ENCODE results near the gene SPECC1L.
"Not testable (repeated sequence)": the region's sequence is repeated elsewhere in the genome, so short reads cannot be mapped to it uniquely, and the experiment has no call there.

SPECC1L gene, protein sequence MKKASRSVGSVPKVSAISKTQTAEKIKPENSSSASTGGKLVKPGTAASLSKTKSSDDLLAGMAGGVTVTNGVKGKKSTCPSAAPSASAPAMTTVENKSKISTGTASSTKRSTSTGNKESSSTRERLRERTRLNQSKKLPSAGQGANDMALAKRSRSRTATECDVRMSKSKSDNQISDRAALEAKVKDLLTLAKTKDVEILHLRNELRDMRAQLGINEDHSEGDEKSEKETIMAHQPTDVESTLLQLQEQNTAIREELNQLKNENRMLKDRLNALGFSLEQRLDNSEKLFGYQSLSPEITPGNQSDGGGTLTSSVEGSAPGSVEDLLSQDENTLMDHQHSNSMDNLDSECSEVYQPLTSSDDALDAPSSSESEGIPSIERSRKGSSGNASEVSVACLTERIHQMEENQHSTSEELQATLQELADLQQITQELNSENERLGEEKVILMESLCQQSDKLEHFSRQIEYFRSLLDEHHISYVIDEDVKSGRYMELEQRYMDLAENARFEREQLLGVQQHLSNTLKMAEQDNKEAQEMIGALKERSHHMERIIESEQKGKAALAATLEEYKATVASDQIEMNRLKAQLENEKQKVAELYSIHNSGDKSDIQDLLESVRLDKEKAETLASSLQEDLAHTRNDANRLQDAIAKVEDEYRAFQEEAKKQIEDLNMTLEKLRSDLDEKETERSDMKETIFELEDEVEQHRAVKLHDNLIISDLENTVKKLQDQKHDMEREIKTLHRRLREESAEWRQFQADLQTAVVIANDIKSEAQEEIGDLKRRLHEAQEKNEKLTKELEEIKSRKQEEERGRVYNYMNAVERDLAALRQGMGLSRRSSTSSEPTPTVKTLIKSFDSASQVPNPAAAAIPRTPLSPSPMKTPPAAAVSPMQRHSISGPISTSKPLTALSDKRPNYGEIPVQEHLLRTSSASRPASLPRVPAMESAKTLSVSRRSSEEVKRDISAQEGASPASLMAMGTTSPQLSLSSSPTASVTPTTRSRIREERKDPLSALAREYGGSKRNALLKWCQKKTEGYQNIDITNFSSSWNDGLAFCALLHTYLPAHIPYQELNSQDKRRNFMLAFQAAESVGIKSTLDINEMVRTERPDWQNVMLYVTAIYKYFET

DNA sequence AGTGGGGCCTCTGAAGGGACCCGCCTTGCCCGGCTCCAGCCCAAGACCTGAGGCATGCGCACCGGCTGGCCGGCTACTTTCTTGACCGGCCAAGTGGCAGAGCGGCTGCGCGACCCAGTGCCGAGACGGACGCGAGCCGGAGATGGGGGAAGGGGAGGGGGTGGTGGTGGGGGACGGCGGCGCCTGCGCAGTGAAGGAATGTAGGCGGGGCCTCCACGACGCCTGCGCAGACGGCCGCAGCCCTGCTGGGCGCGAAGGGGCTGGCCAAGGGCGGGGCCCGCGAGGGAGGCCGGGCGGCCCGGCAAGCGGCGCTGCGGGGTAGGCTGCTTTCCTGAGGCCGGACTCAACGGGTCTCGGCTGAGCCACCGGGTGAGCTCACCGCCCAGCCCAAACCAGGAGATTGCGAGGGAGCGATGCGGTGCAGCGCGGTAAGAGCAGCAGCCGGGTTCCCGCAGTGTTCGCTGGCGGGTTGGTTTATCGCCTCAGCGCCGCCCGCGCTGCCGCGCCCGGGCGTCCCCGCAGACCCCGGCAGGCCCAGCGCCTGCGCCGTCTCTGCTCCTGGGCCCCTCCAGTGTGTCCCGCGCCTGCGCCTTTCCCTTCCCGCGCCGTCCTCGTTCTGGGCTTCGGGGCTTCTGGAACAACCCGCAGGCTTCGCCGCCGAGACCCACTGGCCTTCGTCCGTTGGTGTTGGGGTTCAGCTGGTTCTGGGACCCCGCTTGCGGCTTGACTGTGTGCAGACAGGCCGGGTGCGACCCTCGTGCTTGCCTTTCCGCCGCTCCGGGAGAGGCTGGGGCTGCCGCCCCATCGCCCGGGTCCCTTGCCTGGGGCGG lies at the start of gene SPECC1L:
SPECC1L (plus strand) TSS at position 276 of the 830 bp plus-strand sequence. CDS start 31,401 bp downstream, outside the sequence.
- DNase-seq (ENCODE audit: low read depth): peak; percentile 83

GRCh38 chr22:24224468-24224867 lies 46.2 kb upstream of the SPECC1L start:
- no peak for DNase-seq (ENCODE audit: low read depth)

DNA sequence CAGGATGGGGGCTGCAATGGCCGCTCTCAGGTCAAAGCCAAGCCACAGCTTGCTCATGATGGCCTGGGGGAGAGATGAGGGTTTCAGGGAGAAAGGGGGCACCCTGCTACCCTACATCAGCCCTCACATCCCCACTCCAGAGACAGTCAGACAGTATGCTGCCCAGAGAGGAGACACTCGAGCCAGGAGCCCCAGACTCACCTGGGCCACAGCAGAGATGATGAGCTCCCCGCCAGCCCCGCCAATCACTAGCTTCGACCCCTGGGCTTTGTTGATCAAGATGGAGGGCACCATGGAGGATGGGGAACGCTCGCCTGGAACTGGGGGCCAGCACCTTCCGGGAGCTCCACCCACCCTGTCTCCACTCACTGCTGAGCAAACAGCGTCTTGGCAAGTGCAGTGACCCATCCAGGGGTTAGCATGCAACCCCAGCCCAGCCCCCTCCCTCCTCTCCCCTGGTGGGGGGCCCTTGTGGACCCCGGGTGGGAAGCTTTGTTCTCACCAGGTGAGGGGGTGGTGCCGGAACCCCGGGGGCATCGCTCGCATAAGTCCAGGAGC lies 45.5 kb upstream of the SPECC1L start:
- no peak for DNase-seq (ENCODE audit: low read depth)

- DNase-seq (ENCODE audit: low read depth): no peak
Observed at GRCh38 chr22:24225951-24226350, 44.7 kb upstream of the SPECC1L start.

DNA sequence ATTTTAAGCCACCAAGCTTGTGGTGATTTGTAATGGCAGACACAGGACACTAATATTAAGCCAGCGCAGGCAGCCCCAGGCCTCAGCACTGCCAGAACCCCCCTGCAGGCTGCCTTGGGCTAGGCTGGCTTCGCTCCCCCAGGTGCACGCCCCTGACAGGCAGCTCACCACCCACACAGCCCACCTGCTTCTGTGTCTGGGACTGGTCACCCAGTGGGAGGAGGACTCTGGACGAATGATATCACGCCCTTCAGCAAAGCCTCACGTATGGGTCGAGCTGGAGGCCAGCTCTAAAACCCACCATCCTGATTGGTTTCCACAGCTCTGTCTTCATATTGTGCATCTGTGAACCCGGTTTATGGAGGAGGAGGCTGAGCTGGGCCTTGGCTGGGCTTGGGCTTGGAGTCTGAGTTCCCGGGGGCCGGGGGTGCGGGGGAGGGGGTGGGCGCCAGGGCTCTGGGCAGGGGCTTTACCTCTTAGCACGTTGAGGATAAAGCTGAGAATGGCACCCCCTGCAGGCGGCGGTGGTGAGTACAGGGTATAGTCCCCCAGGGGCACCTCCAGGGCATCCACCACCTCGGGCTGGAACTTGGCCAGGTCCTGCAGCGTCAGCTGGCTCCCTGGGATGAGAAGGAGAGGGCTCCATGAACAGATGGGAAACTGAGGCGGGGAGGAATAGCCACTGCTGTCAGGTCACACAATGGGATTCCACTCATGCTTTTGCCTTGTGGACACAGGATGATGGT lies 39.5 kb upstream of the SPECC1L start:
- DNase-seq (ENCODE audit: low read depth): peak; percentile 48

- DNase-seq (ENCODE audit: low read depth): no peak
Observed at GRCh38 chr22:24231706-24232105, 38.9 kb upstream of the SPECC1L start.

DNA sequence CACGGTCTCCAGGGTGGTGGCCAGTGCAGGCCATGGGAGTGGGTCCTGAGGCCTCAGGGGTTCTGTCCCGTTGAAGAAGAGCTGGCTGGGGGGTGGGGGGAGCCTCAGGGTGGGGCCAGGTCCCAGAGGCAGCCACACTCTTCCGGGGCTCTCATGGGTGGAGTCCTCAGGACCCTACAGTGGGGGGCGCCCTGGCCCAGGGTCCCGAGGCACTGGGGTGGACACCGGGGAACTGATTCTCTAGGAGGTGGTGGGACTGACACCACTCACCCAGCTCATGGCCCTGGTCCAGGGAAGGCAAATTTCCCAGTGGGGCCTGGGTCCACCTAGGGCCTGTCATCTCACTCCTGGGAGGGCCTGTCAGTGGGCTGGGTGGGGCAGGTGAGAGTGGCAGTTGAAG lies 38.5 kb upstream of the SPECC1L start:
- DNase-seq (ENCODE audit: low read depth): no peak

- no peak for DNase-seq (ENCODE audit: low read depth)
Observed at GRCh38 chr22:24232725-24233124, 37.9 kb upstream of the SPECC1L start.

DNA sequence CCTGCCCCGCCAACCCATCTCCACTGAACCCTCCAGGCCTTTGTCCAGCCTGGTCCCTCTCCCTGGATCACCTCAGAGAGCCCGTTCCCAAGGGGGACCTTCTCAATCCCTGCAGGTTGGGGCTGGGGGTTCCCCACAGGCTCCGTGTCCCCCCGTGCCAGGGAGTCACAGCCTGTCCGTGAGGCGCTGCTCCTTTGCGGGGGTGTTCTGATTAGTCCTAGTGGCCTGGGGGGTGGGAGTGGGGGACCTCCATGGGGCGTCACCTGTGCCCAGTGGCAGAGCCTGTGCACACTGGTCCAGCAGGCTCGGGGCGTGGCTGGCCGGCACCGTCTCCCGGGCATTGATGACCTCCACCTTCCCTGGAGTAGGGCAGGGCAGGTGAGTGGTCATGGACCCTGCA lies 37.4 kb upstream of the SPECC1L start:
- DNase-seq (ENCODE audit: low read depth): no peak

GRCh38 chr22:24233816-24234215 lies 36.8 kb upstream of the SPECC1L start:
- DNase-seq (ENCODE audit: low read depth): no peak

- DNase-seq (ENCODE audit: low read depth): no peak
Observed at GRCh38 chr22:24235315-24235714, 35.3 kb upstream of the SPECC1L start.

DNA sequence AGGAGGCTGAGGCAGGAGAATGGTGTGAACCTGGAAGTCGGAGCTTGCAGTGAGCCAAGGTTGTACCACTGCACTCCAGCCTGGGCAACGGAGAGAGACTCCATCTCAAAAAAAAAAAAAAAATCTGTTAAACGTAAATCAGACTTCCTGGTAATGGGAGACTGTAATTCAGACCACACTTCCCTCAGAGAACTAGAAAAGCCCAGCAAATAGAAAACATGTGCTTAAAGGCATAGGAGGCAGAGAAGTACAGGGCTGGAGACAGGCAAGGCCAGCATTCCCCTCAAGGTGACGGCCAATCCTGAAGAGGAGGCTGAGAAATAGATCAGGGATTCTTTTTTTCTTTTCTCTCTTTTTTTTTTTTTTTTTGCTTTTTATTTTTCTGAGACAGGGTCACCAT lies 34.0 kb upstream of the SPECC1L start:
- DNase-seq (ENCODE audit: low read depth): no peak

GRCh38 chr22:24238101-24238694 lies 32.4 kb upstream of the SPECC1L start:
- DNase-seq (ENCODE audit: low read depth): not testable (repeated sequence)

DNA sequence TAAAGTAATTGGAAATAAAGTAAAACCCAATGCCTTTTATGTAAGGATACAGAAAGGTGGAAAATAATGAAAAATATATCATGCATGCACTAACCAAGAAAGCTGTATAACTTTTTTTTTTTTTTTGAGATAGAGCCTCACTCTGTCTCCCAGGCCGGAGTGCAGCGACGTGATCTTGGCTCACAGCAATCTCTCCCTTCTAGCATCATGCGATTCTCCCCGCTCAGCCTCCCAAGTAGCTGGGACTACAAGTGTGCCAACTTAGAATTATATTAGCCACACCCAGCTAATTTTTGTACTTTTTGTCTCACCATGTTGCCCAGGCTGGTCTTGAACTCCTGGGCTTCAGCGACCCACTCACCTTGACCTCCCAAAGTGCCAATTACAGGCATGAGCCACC lies 30.2 kb upstream of the SPECC1L start:
- no peak for DNase-seq (ENCODE audit: low read depth)

- not testable (repeated sequence) for DNase-seq (ENCODE audit: low read depth)
Observed at GRCh38 chr22:24240985-24241692, 29.5 kb upstream of the SPECC1L start.

DNA sequence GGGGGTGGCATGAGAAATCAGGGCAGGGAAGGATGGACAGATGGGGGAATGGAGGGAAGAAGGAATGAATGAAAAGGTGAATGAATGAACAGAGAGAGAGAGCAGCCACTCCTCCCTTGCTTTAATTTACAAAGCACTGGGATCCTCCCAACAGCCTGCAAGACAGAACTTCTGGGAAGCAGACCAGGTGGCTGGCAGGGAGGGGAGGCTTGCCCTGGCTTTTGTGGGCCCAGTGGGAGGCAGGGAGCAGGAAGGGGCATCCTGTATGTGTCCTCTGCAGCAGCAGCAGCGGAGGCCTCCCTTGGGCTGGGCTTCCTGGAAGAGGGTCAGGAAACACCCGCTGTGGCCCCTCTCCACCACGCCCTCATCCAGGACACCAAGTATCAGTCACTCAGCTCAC lies 27.2 kb upstream of the SPECC1L start:
- not testable (repeated sequence) for DNase-seq (ENCODE audit: low read depth)

GRCh38 chr22:24244144-24244787 lies 26.4 kb upstream of the SPECC1L start:
- peak; percentile 32 for DNase-seq (ENCODE audit: low read depth)

- not testable (repeated sequence) for DNase-seq (ENCODE audit: low read depth)
Observed at GRCh38 chr22:24245030-24245431, 25.6 kb upstream of the SPECC1L start, which contains the start of gene GGT5. GGT5 (minus strand) TSS chr22:24245082; CDS start chr22:24244725, 357 bp downstream.

Data from stimulated activated CD4-positive, alpha-beta T cell treated with anti-CD3 and anti-CD28 coated beads, Interleukin-2, amount 100 ng/mL, for 4 hours (primary cell).